Activated naive CD8-positive, alpha-beta T cell treated with anti-CD3 and anti-CD28 coated beads, Interleukin-2, amount 50 U/mL, for 24 hours (primary cell): Measurements from ENCODE around the gene HNRNPL.
"Not testable (repeated sequence)": the region's sequence is repeated elsewhere in the genome, so short reads cannot be mapped to it uniquely, and the experiment has no call there.

Experiments
- ATAC-seq: fragments of 150-1000 bp; cut with Tn5 transposase; one replicate; pipeline ENCODE4 v1.10.0; 2021
- DNase-seq: peaks from one replicate; pipeline ENCODE4 v3.0.0; 2021
- H3K27ac Mint-ChIP-seq: one replicate; pipeline ENCODE4 v1.8.0; 2021; ENCODE audit warnings: mild to moderate bottlenecking, mixed read lengths
- H3K27me3 Mint-ChIP-seq: one replicate; pipeline ENCODE4 v1.8.0; 2021; ENCODE audit warnings: mixed read lengths
- H3K36me3 Mint-ChIP-seq: one replicate; pipeline ENCODE4 v1.8.0; 2021; ENCODE audit warnings: low read depth, mixed read lengths
- H3K4me1 Mint-ChIP-seq: one replicate; pipeline ENCODE4 v1.8.0; 2021; ENCODE audit warnings: mixed read lengths
- H3K4me3 Mint-ChIP-seq: one replicate; pipeline ENCODE4 v1.8.0; 2021; ENCODE audit warnings: mild to moderate bottlenecking, moderate library complexity, mixed read lengths
- H3K9me3 Mint-ChIP-seq: one replicate; pipeline ENCODE4 v1.8.0; 2021; ENCODE audit warnings: mixed read lengths

Gene HNRNPL

DNA sequence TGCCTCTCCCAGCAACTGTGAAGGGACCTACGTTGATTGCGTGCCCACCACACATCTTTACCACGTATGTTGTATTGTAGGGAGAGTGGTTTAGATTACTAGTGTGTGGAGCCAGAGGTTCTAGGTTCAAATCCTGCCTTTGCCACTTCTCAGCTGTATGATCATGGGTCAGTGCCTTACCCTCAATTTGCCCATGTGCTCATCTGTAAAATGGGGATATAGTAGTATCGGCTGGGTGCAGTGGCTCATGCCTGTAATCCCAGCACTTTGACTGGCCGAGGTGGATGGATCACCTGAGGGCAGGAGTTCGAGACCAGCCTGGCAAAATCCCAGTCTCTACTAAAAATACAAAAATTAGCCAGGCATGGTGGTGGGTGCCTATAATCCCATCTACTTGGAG lies 36.5 kb downstream of the HNRNPL start:
- no peaks in the 10 kb centered on the region for H3K4me1 Mint-ChIP-seq
- H3K9me3 Mint-ChIP-seq = no peaks in the 10 kb centered on the region
- peaks cover 7% of the 10 kb centered on the region for H3K36me3 Mint-ChIP-seq
- ATAC-seq (no peak), DNase-seq (no peak)
- H3K27ac Mint-ChIP-seq = no peak overlapping the region
- no peak overlapping the region for H3K4me3 Mint-ChIP-seq
- no peaks in the 10 kb centered on the region for H3K27me3 Mint-ChIP-seq

DNA sequence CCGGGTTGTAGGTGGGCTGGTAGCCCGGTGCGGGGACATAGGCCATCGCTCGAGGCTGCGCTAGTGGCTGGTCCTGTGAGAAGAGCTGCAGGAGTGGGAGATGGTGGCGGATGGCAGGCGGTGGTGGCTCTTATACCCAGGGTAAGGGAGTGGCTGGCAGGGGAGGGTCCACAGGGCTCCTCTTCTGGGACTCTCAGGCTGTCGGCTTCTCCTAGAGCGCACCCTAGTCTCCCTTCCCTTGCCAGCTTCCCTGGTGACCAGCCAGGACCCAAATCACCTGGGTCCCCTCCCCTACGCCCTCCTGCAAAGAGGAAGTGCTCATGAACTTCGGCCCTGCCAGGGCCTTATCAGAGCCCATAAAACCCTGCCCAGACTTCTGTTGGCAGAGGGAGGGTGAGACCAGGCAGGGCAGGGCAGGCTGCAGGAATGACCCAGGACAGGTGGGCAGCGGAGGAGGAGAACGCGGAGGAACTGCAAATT lies 36.9 kb downstream of the HNRNPL start, which contains the start of gene LGALS4:
LGALS4 (minus strand) TSS at position 105 of the 480 bp plus-strand sequence; CDS start at position 46, 59 bp downstream.
- no peak for DNase-seq
- Mint-ChIP-seq H3K36me3 (peaks cover 7% of the 10 kb centered on the region), H3K9me3 (no peaks in the 10 kb centered on the region), H3K4me1 (no peaks in the 10 kb centered on the region), H3K27me3 (no peaks in the 10 kb centered on the region), H3K4me3 (no peak within 1 kb of the TSS), H3K27ac (no peak within 1 kb of the TSS)
- ATAC-seq = no peak

DNA sequence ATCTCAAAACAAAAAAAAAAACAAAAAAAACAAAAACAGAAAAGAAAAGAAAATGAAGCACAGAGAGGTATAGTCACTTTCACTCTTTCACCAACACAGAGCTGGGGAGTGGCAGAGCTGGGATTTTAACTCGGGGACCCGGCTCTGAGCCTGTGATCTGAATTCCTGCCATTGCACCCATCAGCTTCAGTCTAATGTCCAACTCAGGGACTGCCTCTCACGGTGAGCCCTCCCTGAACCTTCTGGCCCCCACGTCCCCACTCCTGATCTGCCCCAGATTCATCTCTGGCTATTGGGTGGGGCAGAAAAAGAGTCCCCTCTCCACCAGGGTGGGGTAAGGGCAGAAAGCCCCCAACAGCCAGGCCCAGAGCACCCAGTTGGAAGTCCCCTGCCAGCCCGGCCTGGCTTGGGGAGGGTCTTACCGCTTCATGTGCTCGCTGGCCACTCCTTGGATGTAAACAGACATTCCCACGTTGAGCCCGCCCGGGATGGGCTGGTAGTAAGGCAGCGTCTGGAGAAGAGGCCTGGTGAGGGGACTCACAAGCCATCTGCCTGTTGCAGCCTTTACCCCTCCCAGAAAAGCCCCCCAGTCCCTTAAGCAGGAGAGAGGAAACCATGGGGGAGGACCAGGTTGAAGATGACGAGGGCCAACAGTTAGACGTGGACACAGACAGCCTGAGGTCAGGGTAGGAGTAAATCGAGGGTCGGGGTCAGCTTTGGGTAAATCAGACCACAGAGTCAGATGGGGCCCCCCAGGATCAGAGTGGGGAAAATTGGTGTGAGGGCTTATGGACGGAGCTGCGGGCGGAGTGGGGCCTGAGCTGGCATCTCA lies 37.6 kb downstream of the HNRNPL start:
- Mint-ChIP-seq H3K27ac (no peak overlapping the region), H3K36me3 (peaks cover 7% of the 10 kb centered on the region), H3K9me3 (no peaks in the 10 kb centered on the region), H3K27me3 (no peaks in the 10 kb centered on the region), H3K4me1 (no peaks in the 10 kb centered on the region), H3K4me3 (no peak overlapping the region)
- DNase-seq (no peak), ATAC-seq (no peak)

DNA sequence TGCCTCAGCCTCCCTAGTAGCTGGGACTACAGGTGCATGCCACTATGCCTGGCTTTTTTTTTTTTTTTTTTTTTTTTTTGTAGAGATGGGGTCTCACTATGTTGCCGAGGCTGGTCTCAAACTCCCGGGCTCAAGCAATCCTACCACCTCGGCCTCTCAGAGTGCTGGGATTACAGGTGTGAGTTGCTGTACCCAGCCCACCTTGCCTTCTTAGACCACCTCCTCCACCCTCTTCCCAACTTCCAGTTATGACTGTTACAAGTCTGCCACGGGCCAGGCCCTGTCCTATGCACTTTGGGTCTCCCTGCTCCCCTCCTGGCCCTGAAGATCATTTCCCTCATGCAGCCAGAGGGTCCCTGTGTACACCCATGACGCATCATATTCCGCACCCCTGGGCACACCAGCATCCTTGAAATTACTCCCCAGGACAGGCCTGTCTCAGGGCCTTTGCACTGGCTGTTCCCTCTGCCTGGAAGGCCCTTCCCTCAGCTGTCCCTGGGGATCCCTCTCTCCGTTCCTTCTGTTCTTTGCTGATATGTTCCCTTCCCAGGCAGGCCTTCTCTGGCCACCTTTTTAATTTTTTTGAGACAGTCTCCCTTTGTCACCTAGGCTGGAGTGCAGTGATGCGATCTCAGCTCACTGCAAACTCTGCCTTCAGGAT lies 40.1 kb downstream of the HNRNPL start:
- DNase-seq (no peak), ATAC-seq (no peak)
- H3K4me1 Mint-ChIP-seq = peaks cover 4% of the 10 kb centered on the region
- no peaks in the 10 kb centered on the region for H3K27me3 Mint-ChIP-seq
- H3K36me3 Mint-ChIP-seq = no peaks in the 10 kb centered on the region
- H3K9me3 Mint-ChIP-seq = no peaks in the 10 kb centered on the region
- H3K27ac Mint-ChIP-seq = no peak overlapping the region
- H3K4me3 Mint-ChIP-seq = no peak overlapping the region

DNA sequence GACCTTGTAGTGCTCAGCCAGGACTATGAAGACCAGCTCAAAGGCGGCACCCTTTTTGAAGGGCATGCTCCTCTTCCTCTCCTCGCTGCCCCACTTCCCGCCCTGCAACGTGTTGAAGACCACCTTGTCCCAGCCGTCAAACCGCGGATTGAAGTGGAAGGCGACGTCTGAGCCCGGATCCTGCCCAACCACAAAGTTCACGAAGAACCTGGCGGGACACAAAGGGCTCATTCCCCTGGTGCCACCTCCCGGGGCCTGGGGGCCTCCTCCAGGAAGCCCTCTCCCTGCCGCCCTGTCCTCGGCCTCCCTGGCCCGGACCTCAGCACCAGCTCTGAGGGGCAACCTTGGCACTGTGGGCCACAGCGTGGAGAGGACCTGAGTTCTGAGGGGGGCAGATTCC lies 41.0 kb downstream of the HNRNPL start:
- no peaks in the 10 kb centered on the region for H3K27me3 Mint-ChIP-seq
- no peaks in the 10 kb centered on the region for H3K9me3 Mint-ChIP-seq
- no peak overlapping the region for H3K27ac Mint-ChIP-seq
- no peaks in the 10 kb centered on the region for H3K36me3 Mint-ChIP-seq
- H3K4me1 Mint-ChIP-seq = peaks cover 4% of the 10 kb centered on the region
- ATAC-seq = no peak
- no peak for DNase-seq
- H3K4me3 Mint-ChIP-seq = no peak overlapping the region

DNA sequence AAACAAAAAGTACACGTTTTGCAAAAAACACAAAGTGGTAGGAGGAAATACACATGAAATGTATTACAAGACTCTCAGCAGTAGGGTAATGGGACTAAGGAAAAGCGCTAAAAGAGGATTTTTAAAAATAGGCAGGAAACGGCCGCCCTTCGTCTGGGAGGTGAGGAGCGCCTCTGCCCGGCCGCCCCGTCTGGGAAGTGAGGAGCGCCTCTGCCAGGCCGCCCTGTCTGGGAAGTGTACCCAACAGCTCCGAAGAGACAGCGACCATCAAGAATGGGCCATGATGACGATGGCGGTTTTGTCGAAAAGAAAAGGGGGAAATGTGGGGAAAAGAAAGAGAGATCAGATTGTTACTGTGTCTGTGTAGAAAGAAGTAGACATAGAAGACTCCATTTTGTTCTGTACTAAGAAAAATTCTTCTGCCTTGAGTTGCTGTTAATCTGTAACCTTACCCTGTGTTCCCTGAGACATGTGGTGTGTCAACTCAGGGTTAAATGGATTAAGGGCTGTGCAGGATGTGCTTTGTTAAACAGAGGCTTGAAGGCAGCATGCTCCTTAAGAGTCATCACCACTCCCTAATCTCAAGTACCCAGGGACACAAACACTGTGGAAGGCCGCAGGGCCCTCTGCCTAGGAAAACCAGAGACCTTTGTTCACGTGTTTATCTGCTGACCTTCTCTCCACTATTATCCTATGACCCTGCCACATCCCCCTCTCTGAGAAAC lies 42.2 kb downstream of the HNRNPL start:
- H3K4me1 Mint-ChIP-seq, ATAC-seq, H3K36me3 Mint-ChIP-seq, H3K9me3 Mint-ChIP-seq, DNase-seq, H3K27me3 Mint-ChIP-seq, H3K27ac Mint-ChIP-seq, H3K4me3 Mint-ChIP-seq: not testable (repeated sequence)

DNA sequence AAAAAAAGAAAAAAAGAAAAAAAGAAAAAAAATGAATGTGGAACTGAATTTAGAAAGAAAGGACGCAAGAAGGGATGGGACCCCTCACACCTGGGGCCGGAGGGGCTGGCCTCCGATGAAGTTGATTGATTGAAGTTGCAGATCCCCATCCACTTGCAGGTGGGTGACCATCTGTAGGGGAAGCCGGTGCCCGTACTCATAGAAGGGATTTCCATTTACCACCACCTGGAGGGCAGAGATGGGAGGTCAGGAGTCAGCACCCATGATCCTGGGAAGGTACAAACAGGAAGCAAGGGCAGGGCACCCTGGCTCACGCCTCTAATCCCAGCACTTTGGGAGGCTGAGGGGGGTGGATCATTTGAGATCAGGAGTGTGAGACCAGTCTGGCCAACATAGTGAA lies 43.4 kb downstream of the HNRNPL start:
- ATAC-seq = no peak

DNA sequence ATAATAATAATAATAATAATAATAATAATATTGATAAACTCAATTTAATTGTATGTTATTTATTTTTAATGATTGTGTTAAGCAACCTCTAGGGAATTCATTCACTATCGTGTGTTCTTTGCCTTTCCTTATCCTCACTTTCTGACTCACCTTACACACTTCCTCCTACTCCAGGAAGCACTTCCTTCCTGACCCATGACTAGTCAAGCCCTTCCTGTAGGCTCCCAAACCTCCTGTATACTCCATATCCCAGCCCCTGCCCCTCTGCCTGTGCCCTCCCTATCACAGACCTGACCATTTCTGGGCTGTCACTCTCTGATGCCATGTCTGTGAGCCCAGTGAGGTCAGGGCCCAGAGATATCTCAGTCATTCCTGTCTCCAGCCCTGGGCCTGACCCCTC lies 44.6 kb downstream of the HNRNPL start:
- Mint-ChIP-seq H3K27me3 (no peaks in the 10 kb centered on the region), H3K4me3 (no peak overlapping the region), H3K4me1 (peaks cover 4% of the 10 kb centered on the region), H3K9me3 (no peaks in the 10 kb centered on the region), H3K36me3 (no peaks in the 10 kb centered on the region), H3K27ac (no peak overlapping the region)
- DNase-seq (no peak), ATAC-seq (no peak)

More for the DNA sequence above, 43.4 kb downstream of the HNRNPL start:
- no peak overlapping the region for H3K4me3 Mint-ChIP-seq
- H3K36me3 Mint-ChIP-seq = no peaks in the 10 kb centered on the region
- DNase-seq = no peak
- no peak overlapping the region for H3K27ac Mint-ChIP-seq
- H3K27me3 Mint-ChIP-seq = no peaks in the 10 kb centered on the region
- H3K4me1 Mint-ChIP-seq = peaks cover 4% of the 10 kb centered on the region
- no peaks in the 10 kb centered on the region for H3K9me3 Mint-ChIP-seq

DNA sequence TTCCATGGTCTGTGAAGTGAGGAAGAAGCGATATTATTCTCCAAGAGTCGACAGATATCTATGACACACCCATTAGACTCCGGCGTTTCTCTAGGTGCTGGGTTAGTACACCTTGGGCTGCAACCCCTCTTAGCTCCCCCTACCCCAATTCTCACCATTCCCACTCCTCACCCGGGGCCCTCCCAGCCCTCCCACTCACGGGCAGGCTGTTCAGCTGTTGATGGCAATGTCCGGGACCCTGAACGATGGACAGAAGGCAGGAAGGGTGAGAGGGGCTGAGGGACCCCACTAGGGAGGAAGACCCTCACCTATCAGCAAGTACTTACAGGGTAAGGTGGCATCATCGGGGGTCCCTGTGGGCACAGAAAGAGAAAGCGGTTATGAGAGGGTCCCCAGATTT lies 46.2 kb downstream of the HNRNPL start:
- Mint-ChIP-seq H3K4me1 (peaks cover 7% of the 10 kb centered on the region), H3K9me3 (no peaks in the 10 kb centered on the region), H3K36me3 (no peaks in the 10 kb centered on the region), H3K27ac (no peak overlapping the region), H3K4me3 (no peak overlapping the region), H3K27me3 (no peaks in the 10 kb centered on the region)
- ATAC-seq (no peak), DNase-seq (no peak)

DNA sequence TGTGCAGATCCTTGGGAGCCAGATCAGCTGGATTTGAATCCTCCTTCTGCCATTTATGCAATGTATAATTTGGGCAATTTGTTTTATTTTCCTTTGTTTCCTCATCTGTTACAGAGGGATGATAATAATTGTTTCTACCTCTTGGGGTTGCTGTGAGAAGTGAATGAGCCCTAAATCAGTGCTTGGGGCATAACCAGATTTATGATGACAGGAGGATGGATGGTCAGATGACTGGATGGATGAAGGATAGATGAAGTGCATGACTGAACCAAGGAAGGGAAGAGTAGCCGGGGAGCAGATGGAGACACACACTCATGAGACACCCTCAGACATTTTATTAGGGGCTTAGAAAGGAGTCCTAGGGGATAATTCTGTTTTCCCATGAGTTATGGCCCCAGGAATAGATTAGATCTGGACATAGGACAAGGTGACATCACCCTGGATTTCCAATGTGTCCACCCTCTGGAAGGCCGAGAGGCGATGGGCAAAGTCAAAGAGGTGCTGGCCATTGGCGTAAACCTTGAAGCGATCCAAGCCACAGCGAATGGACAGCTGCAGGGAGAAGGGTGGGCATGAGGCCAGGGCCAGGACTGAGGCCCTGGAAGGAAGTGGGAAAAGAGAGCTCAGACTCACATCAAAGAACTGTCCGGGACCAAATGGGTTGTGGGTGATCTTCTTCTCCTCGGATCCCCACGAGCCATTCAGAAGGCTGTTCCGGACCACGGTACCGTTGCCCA lies 48.3 kb downstream of the HNRNPL start:
- Mint-ChIP-seq H3K27me3 (no peaks in the 10 kb centered on the region), H3K4me1 (peaks cover 7% of the 10 kb centered on the region), H3K36me3 (no peaks in the 10 kb centered on the region), H3K4me3 (no peak overlapping the region), H3K27ac (no peak overlapping the region), H3K9me3 (no peaks in the 10 kb centered on the region)
- DNase-seq (no peak), ATAC-seq (no peak)

DNA sequence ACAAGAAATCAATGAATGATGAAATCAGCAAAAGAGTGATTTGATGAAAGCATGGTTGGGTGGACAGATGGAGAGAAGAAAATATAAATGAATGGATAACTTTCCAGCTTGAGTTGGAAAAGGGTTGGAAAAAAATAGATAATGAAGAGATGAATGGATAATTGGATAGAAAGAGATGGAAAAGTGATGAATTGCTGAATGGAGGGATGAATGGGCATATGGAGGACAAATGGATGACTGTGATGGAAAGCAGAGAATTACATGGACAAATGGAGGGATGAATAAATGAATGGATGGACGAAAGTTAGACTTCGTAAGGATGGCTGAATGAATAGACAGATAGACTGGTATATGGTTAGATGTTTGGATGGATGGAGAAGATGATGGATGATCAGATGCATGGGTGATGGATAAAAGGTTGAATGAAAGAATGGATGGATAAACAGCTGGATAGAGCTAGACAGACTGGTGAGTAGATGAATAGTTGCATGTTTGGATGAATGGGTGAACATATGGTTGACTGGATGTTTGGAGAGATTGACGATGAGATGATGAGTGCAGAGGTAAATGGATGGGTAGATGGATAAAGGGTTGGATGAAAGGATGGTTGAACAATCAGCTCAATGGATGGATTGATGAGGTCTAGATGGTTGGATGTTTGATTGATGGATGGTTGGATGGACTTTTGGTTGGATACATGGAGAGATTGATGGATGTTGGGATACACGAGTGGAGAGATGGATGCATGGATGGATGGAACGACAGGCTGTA lies 49.0 kb downstream of the HNRNPL start:
- Mint-ChIP-seq H3K36me3 (no peaks in the 10 kb centered on the region), H3K27ac (no peak overlapping the region), H3K4me3 (no peak overlapping the region), H3K9me3 (no peaks in the 10 kb centered on the region), H3K4me1 (peaks cover 7% of the 10 kb centered on the region), H3K27me3 (no peaks in the 10 kb centered on the region)
- DNase-seq (no peak), ATAC-seq (no peak)

DNA sequence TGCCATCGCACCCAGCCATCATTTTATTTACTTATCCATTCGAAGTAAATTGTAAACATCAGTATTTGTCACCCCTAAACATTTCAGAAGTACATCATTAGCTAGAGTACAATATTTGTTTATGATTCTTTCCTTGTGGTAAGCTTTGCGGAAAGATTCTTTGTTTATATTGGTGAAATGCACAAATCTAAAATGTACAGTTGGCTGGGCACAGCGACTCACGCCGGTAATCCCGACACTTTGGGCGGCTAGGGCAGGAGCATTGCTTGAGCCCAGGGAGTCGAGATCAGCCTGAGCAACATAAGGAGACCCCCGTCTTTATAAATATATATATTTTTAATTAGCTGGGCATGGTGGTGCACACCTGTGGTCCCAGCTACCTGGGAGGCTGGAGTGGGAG lies 50.7 kb downstream of the HNRNPL start:
- no peak for DNase-seq
- Mint-ChIP-seq H3K4me3 (no peak overlapping the region), H3K36me3 (no peaks in the 10 kb centered on the region), H3K27me3 (no peaks in the 10 kb centered on the region), H3K4me1 (peaks cover 3% of the 10 kb centered on the region), H3K27ac (no peak overlapping the region), H3K9me3 (no peaks in the 10 kb centered on the region)
- no peak for ATAC-seq

DNA sequence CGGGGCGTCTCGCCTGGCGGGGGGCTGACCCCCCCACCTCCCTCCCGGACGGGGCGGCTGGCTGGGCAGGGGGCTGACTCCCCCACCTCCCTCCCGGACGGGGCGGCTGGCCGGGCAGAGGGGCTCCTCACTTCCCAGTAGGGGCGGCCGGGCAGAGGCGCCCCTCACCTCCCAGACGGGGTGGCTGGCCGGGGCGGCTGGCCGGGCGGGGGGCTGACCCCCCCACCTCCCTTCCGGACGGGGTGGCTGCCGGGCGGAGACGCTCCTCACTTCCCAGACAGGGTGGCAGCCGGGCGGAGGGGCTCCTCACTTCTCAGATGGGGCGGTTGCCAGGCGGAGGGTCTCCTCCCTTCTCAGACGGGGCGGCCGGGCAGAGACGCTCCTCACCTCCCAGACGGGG lies 52.0 kb downstream of the HNRNPL start:
- not testable (repeated sequence) for H3K27me3 Mint-ChIP-seq, H3K36me3 Mint-ChIP-seq, H3K27ac Mint-ChIP-seq, H3K4me3 Mint-ChIP-seq, ATAC-seq, H3K4me1 Mint-ChIP-seq, DNase-seq, H3K9me3 Mint-ChIP-seq

DNA sequence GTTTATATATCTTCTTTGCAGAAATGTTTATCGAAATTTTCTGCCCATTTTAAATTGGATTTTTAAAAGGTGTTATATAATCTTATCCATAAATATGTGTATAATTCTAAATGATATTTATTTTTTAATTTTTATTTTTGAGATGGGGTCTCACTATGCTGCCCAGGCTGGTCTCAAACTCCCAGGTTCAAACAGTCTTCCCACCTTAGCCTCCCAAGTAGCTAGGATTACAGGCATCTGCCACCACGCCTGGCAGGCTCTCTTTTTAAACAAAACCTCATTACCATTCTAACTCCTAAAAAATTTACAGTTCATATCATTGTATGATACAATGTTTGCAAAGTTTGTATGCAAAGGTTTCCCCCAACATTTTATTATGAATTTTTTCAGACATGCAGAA lies 53.6 kb downstream of the HNRNPL start:
- Mint-ChIP-seq H3K9me3 (no peaks in the 10 kb centered on the region), H3K27ac (no peak overlapping the region), H3K27me3 (no peaks in the 10 kb centered on the region), H3K4me3 (no peak overlapping the region), H3K36me3 (no peaks in the 10 kb centered on the region), H3K4me1 (peaks cover 7% of the 10 kb centered on the region)
- DNase-seq (no peak), ATAC-seq (no peak)
